ENCODE measurements around the gene MRPL22.
A peak's percentile ranks its signal among the peaks of the same experiment; 100 is the strongest.
"Not testable (repeated sequence)": the region's sequence is repeated elsewhere in the genome, so short reads cannot be mapped to it uniquely, and the experiment has no call there.

Gene MRPL22

GRCh38 chr5:154940772-154941620, at the start of gene MRPL22:
MRPL22 (plus strand) TSS chr5:154941073; CDS start chr5:154941111, 38 bp downstream.
- DNase-seq: peak; percentile 94

GRCh38 chr5:154892369-154892771, 48.5 kb upstream of the MRPL22 start:
- no peak for DNase-seq

- no peak for DNase-seq
Observed at GRCh38 chr5:154893381-154893780, 47.5 kb upstream of the MRPL22 start.

GRCh38 chr5:154895606-154896561, 45.0 kb upstream of the MRPL22 start:
- no peak for DNase-seq

- no peak for DNase-seq
Observed at GRCh38 chr5:154896562-154897165, 44.2 kb upstream of the MRPL22 start.

GRCh38 chr5:154898210-154898609, 42.7 kb upstream of the MRPL22 start:
- no peak for DNase-seq

GRCh38 chr5:154899151-154899816, 41.6 kb upstream of the MRPL22 start:
- no peak for DNase-seq

- no peak for DNase-seq
Observed at GRCh38 chr5:154900066-154900465, 40.8 kb upstream of the MRPL22 start.

GRCh38 chr5:154901276-154901675, 39.6 kb upstream of the MRPL22 start:
- no peak for DNase-seq

GRCh38 chr5:154901913-154902312, 39.0 kb upstream of the MRPL22 start:
- DNase-seq: no peak

GRCh38 chr5:154905601-154906000, 35.3 kb upstream of the MRPL22 start:
- DNase-seq: not testable (repeated sequence)

GRCh38 chr5:154916874-154917273, 24.0 kb upstream of the MRPL22 start:
- no peak for DNase-seq

GRCh38 chr5:154917757-154918156, 23.1 kb upstream of the MRPL22 start:
- DNase-seq: no peak

- no peak for DNase-seq
Observed at GRCh38 chr5:154923441-154924430, 17.1 kb upstream of the MRPL22 start.

GRCh38 chr5:154933537-154933936, 7.3 kb upstream of the MRPL22 start:
- DNase-seq: no peak

GRCh38 chr5:154934881-154935280, 6.0 kb upstream of the MRPL22 start:
- DNase-seq: no peak

- no peak for DNase-seq
Observed at GRCh38 chr5:154937186-154937717, 3.6 kb upstream of the MRPL22 start.

- DNase-seq: peak; percentile 84
Observed at GRCh38 chr5:154937718-154938466, 3.0 kb upstream of the MRPL22 start, which contains the start of gene GEMIN5. GEMIN5 (minus strand) TSS chr5:154938211; CDS start chr5:154938133, 78 bp downstream.

GRCh38 chr5:154939387-154939786, 1.5 kb upstream of the MRPL22 start:
- DNase-seq: not testable (repeated sequence)

GRCh38 chr5:154940375-154940771, 500 bp upstream of the MRPL22 start:
- no peak for DNase-seq

Data from CD4-positive, alpha-beta T cell treated with Interleukin-15 for 1 hour (primary cell).